HuH-7.5 (cell line): ENCODE data around the gene TARS3.
"Not testable (repeated sequence)": the region's sequence is repeated elsewhere in the genome, so short reads cannot be mapped to it uniquely, and the experiment has no call there.

Experiments used
- DNase-seq: peaks from one replicate; pipeline ENCODE4 v3.0.0; 2011; ENCODE audit warnings: low spot score

The TARS3 gene

DNA sequence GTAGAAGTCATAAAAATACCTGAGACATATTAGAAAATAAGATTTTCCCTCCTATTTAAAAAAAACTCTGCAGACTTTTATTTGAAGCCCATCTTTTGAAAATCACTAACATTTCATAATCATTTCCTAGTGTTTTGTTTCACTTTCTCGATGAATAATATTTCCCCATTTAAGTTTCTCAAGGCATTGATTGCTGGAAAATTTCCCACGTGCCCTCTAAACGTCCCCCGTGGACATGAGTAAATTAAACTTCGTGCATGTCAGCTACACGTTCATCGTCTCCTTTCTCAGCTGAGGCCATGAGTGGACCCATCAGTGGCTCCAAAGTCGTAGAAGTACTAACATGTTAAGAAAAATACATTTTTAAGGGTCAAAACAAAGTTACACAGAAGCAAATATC is 70.1 kb downstream of the TARS3 start:
- DNase-seq: no peak

DNA sequence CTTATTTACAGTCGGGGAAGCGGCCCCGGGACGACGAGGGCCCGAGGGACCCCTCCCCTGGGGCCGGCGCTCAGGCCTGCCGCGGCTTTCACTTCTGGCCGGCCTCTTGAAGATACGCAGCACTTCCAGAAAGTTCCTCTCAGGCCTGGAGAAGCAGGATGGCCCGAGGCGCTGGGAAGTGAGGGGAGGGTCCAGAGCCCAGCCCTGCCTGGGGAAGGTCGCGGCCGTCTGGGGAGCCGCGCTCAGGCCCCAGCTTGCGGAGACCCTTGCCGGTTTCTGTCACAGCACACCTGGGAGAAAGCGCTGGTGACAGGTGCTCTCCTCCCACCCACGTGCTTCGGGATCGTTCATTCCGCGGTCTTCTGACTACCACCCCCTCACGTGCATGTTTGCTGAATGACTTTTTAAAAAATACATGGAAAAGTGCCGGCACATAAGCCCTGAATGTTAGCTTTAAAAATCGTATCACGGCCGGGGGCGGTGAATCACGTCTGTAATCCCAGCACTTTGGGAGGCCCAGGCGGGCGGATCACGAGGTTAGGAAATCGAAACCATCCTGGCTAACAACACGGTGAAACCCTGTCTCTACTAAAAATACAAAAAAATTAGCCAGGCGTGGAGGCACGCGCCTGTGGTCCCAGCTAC is 71.4 kb downstream of the TARS3 start:
- DNase-seq: peak; percentile 41

DNA sequence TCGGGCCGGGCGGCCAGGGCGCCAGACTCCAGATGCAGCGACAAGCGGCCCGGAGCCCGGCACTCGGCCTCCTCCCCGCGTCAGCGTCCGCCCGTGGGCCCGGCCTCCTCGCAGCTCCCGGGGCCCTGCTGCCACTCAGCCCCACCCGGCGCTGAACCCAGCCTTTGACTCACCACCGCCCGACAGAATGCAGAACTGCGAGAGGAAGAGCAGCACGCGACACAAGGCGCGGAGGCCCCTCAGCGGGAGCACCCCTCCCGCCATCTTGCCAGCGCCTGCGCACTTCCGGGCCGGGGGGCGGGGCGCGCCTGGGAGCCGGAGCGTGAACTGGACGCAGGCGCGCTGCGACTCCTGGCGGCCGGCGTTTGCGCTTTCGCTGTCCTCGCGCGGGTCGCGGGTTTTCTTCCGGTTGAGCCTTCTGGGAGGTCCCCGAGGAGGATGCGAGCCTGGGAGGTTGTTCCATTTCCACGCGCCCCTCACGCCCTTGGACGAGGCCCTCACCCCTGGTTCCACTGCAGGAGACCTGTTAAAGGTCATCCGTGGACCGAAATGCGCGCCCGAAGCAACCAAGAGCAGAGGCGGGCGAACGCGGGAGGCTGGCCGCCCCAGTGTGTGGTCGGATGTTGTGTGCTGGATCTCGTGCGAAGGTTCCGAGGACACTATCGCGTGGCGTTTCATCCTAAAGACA is 72.0 kb downstream of the TARS3 start, which contains the start of gene TM2D3:
Gene TM2D3, minus strand, starts transcription at position 284 of the 688 bp plus-strand sequence. Its CDS starts 20 bp downstream, at position 264.
- peak; percentile 92 for DNase-seq

DNA sequence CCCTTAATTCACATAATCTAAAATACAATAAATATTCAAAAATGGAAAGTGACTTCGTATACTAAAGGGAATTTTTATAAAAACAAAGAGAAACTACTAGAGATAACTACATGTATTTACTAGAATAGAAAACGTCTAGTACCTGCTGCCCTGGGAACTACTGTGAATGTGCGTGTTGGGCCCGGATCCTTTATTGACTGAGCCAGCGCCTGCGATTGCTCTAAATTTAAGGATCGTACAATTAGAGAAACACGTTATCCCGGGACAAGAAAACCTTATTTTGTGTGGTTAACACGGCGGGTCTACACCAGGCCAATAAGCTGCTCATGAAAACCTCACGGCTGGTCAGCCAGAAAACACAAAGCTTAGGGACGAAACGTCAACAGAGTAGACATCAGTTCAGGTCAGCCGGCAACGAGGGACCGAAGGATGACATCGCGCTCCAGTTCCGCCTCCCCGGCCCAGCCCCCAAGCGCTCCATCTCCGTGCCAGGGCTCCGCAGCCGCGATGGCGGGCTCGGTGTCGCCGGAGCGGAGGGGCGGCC is 72.6 kb downstream of the TARS3 start:
- DNase-seq: peak; percentile 68

GRCh38 chr15:101650145-101650544 is 74.1 kb downstream of the TARS3 start:
- DNase-seq: no peak

DNA sequence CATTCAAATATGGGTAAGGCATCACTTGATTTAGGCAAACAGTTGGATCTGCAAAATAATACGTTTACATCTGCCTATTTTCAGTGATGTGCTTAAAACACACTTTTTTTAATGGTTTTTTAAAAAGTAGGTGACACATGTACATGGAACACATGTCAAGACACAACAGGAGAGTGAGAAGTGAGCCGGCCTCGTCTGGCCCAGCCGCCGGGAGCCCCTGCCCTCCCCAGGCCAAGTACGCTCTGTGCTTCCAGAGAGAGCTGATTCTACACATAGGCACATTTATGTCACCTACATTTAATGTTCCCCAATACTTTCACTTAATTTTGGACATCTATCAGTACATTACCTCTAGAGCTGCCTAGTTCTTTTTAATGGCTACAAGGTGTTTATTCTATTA is 75.9 kb downstream of the TARS3 start:
- DNase-seq: no peak

DNA sequence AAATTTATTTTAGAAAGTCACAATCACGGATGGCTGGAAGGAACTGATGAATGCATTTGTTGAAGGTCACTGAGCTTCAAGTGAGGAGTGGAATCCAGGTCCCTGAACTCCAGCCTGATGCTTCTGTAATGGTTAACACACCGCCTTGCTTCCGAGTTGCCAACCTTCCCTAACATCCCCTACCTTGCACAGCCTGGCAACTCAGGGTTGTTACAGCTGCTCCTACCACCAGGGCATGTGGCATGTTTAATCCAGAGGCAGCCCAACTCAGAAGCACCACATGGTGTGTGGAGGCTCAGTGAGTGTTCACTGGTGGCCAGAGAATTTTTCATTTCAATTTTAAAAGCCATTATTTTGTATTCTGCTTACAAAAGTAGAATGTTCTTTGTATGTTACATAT is 77.0 kb downstream of the TARS3 start:
- no peak for DNase-seq

GRCh38 chr15:101646672-101647071 is 77.6 kb downstream of the TARS3 start:
- DNase-seq: no peak

GRCh38 chr15:101642361-101642760 is 81.9 kb downstream of the TARS3 start:
- no peak for DNase-seq

- DNase-seq: no peak
Observed at GRCh38 chr15:101641894-101642293, 82.4 kb downstream of the TARS3 start.

- DNase-seq: peak; percentile 40
Observed at GRCh38 chr15:101641129-101641764, 83.0 kb downstream of the TARS3 start.

- DNase-seq: no peak
Observed at GRCh38 chr15:101639667-101640066, 84.6 kb downstream of the TARS3 start.

DNA sequence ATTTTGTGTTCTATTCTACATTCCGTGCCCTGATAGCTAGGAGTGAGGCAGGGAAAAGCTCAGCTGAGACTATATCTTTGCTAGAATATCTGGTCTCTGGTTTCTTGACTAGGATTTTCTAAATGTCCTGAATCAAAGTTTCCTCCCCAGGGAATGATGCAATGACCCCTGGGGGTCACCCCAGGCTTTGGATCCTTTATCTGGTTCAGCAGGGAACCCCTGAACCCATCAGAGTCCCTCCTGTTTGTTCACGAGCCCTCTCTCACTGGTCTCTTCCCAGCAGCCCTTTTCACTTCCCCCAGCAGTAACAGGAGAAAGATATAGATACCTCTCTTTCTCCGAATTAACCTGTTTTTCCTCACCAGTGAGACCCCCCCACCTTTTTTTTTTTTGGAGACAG is 86.4 kb downstream of the TARS3 start:
- no peak for DNase-seq

GRCh38 chr15:101637516-101637915 is 86.8 kb downstream of the TARS3 start:
- no peak for DNase-seq

- DNase-seq: no peak
Observed at GRCh38 chr15:101637038-101637437, 87.2 kb downstream of the TARS3 start.

- DNase-seq: no peak
Observed at GRCh38 chr15:101635944-101636727, 88.1 kb downstream of the TARS3 start.

- no peak for DNase-seq
Observed at GRCh38 chr15:101633356-101633755, 90.9 kb downstream of the TARS3 start.

- DNase-seq: not testable (repeated sequence)
Observed at GRCh38 chr15:101626729-101627128, 97.5 kb downstream of the TARS3 start.

DNA sequence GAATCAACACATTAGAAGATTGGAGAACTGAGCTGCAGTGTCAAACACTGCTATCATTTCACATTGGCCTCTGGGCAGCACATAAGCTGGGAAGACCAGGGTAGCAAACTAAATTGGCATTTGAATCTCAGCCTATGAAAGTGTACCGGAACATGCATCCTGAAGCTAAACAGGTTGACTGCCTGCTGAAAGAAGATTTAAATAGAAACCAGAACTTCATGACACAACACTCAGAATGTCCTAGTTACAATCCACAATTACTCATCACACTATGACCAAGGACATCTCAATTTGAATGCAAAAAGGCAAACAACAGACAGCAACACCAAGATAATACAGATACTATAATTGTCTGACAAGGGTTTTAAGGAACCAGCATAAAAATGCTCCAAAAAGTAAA is 98.3 kb downstream of the TARS3 start:
- no peak for DNase-seq

GRCh38 chr15:101625184-101625583 is 99.1 kb downstream of the TARS3 start:
- no peak for DNase-seq

GRCh38 chr15:101623367-101624304 is 100.6 kb downstream of the TARS3 start:
- no peak for DNase-seq
